ENCODE data around the gene PLCB4.

GRCh38 chr20:9467995-9468394, 399.1 kb downstream of the PLCB4 start:
- TF ChIP-seq, protein P1, sequence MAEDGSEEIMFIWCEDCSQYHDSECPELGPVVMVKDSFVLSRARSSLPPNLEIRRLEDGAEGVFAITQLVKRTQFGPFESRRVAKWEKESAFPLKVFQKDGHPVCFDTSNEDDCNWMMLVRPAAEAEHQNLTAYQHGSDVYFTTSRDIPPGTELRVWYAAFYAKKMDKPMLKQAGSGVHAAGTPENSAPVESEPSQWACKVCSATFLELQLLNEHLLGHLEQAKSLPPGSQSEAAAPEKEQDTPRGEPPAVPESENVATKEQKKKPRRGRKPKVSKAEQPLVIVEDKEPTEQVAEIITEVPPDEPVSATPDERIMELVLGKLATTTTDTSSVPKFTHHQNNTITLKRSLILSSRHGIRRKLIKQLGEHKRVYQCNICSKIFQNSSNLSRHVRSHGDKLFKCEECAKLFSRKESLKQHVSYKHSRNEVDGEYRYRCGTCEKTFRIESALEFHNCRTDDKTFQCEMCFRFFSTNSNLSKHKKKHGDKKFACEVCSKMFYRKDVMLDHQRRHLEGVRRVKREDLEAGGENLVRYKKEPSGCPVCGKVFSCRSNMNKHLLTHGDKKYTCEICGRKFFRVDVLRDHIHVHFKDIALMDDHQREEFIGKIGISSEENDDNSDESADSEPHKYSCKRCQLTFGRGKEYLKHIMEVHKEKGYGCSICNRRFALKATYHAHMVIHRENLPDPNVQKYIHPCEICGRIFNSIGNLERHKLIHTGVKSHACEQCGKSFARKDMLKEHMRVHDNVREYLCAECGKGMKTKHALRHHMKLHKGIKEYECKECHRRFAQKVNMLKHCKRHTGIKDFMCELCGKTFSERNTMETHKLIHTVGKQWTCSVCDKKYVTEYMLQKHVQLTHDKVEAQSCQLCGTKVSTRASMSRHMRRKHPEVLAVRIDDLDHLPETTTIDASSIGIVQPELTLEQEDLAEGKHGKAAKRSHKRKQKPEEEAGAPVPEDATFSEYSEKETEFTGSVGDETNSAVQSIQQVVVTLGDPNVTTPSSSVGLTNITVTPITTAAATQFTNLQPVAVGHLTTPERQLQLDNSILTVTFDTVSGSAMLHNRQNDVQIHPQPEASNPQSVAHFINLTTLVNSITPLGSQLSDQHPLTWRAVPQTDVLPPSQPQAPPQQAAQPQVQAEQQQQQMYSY (CRISPR knock-in tag; IDR thresholded peaks at IDR 0.05): no peak
- TF ChIP-seq USF2 (CRISPR knock-in tag; IDR thresholded peaks at IDR 0.05): no peak
- TF ChIP-seq ZNF138 (CRISPR knock-in tag; conservative IDR thresholded peaks at IDR 0.05): no peak
- no peak for TF ChIP-seq NR1H2 (CRISPR knock-in tag; IDR thresholded peaks at IDR 0.05)
- TF ChIP-seq, protein P2, sequence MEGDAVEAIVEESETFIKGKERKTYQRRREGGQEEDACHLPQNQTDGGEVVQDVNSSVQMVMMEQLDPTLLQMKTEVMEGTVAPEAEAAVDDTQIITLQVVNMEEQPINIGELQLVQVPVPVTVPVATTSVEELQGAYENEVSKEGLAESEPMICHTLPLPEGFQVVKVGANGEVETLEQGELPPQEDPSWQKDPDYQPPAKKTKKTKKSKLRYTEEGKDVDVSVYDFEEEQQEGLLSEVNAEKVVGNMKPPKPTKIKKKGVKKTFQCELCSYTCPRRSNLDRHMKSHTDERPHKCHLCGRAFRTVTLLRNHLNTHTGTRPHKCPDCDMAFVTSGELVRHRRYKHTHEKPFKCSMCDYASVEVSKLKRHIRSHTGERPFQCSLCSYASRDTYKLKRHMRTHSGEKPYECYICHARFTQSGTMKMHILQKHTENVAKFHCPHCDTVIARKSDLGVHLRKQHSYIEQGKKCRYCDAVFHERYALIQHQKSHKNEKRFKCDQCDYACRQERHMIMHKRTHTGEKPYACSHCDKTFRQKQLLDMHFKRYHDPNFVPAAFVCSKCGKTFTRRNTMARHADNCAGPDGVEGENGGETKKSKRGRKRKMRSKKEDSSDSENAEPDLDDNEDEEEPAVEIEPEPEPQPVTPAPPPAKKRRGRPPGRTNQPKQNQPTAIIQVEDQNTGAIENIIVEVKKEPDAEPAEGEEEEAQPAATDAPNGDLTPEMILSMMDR (IDR thresholded peaks at IDR 0.05): peak; percentile 66
- TF ChIP-seq ZNF263 (CRISPR knock-in tag; IDR thresholded peaks at IDR 0.05; ENCODE audit: low read depth): no peak
- TF ChIP-seq ATF3 (CRISPR knock-in tag; conservative IDR thresholded peaks at IDR 0.05): no peak

All from WTC11 (cell line).